ENCODE results near the gene CRADD. TPM values are rescaled to one million over a fixed set of nuclear protein-coding genes. Genes with fewer than 3 reads are reported as not detected.

Gene CRADD
- polyA plus RNA-seq, 1 of the 3 experiments (the other 2 are of a cell fraction) = 13.6 TPM

DNA sequence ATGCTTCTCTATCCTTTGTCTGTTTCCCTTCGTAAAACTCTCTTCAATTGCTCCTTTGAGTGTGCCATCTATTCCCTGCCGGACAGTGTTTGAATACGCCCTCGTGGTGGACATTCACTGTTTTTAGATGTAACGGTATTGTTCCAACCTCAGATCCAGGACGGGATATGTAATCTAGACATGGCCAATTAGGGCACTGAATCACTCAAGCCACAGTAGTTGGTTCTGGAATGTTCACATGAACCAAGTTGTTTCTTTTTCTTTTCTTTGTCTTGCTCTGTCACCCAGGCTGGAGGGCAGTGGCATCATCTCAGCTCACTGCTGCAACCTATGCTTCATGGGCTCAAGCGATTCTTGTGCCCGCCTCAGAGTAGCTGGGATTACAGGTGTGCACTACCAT, 267.0 kb downstream of the CRADD start (continued):
- TF ChIP-seq EZH2phosphoT487 (IDR thresholded peaks at IDR 0.05; ENCODE audit: borderline replicate concordance, low read depth) = no peak

Small RNAs within 50 kb of the gene (small RNA-seq; reads per million reads assigned to genes)
- gene RN7SL630P = 0 reads per million in 7 experiments

Other genes starting within 250 kb of the CRADD start
- gene UBE2N, start 235.4 kb upstream of the CRADD start, polyA plus RNA-seq (2012; rRNA removed) = 102 and 121 TPM in 2 replicates
- gene MRPL42, start 209.9 kb upstream of the CRADD start, polyA plus RNA-seq (2012; rRNA removed) = 39.5 and 54.8 TPM in 2 replicates
- gene SOCS2, start 104.7 kb upstream of the CRADD start, polyA plus RNA-seq (2012; rRNA removed) = 24.1 and 24.8 TPM in 2 replicates